ENCODE results near the gene KRTAP4-11.
"Not testable (repeated sequence)": the region's sequence is repeated elsewhere in the genome, so short reads cannot be mapped to it uniquely, and the experiment has no call there.

The KRTAP4-11 gene

GRCh38 chr17:41123292-41123990 is 5.3 kb upstream of the KRTAP4-11 start:
- not testable (repeated sequence) for DNase-seq

GRCh38 chr17:41121742-41122141 is 3.6 kb upstream of the KRTAP4-11 start:
- DNase-seq: no peak

GRCh38 chr17:41119696-41120690 is 1.8 kb upstream of the KRTAP4-11 start:
- DNase-seq: not testable (repeated sequence)

GRCh38 chr17:41118721-41119120 is 548 bp upstream of the KRTAP4-11 start:
- DNase-seq: no peak

- no peak for DNase-seq
These were observed 1.9 kb downstream of the KRTAP4-11 start for GRCh38 chr17:41116297-41116696.

- DNase-seq: no peak
These were observed 6.9 kb downstream of the KRTAP4-11 start for GRCh38 chr17:41111151-41111885.

GRCh38 chr17:41108728-41109386 is 9.3 kb downstream of the KRTAP4-11 start:
- DNase-seq: not testable (repeated sequence)

- DNase-seq: no peak
These were observed 10.2 kb downstream of the KRTAP4-11 start for GRCh38 chr17:41107941-41108450.

- DNase-seq: not testable (repeated sequence)
These were observed 12.8 kb downstream of the KRTAP4-11 start, which contains the start of gene KRTAP4-9 for GRCh38 chr17:41105347-41105746. Gene KRTAP4-9 (plus strand): TSS chr17:41105389. CDS start chr17:41105389, 0 bp downstream.

- not testable (repeated sequence) for DNase-seq
These were observed 13.7 kb downstream of the KRTAP4-11 start for GRCh38 chr17:41104386-41105038.

- no peak for DNase-seq
These were observed 14.3 kb downstream of the KRTAP4-11 start for GRCh38 chr17:41103896-41104295.

GRCh38 chr17:41101586-41102259 is 16.4 kb downstream of the KRTAP4-11 start, which contains the start of gene KRTAP4-16:
Gene KRTAP4-16 (minus strand): TSS chr17:41102209. CDS start chr17:41102209, 0 bp downstream.
- no peak for DNase-seq

- DNase-seq: not testable (repeated sequence)
These were observed 18.3 kb downstream of the KRTAP4-11 start for GRCh38 chr17:41099682-41100480.

- no peak for DNase-seq
These were observed 19.7 kb downstream of the KRTAP4-11 start for GRCh38 chr17:41098481-41098880.

- DNase-seq: no peak
These were observed 20.1 kb downstream of the KRTAP4-11 start, which contains the start of gene KRTAP4-8 for GRCh38 chr17:41098042-41098441. Gene KRTAP4-8 (minus strand): TSS chr17:41098142. CDS start chr17:41098084, 58 bp downstream.

- DNase-seq: no peak
These were observed 22.1 kb downstream of the KRTAP4-11 start for GRCh38 chr17:41096055-41096454.

- not testable (repeated sequence) for DNase-seq
These were observed 29.3 kb downstream of the KRTAP4-11 start for GRCh38 chr17:41088760-41089352.

GRCh38 chr17:41084100-41084856 is 33.9 kb downstream of the KRTAP4-11 start, which contains the start of gene KRTAP4-7:
Gene KRTAP4-7 (plus strand): TSS chr17:41084150. CDS start chr17:41084207, 57 bp downstream.
- DNase-seq: not testable (repeated sequence)
